Measurements from ENCODE around the gene PLXDC1. TPM values are rescaled to one million over a fixed set of nuclear protein-coding genes. Genes with fewer than 3 reads are reported as not detected.
A peak's percentile ranks its signal among the peaks of the same experiment; 100 is the strongest.

The PLXDC1 gene
- total and polyA plus RNA-seq, 2 of the 13 experiments (the other 11 are each of a cell fraction or from before 2014, with no cell fraction given): not detected

GRCh38 chr17:39153599-39154051 lies 2.2 kb upstream of the PLXDC1 start (continued):
- TF ChIP-seq AKNA (CRISPR knock-in tag; IDR thresholded peaks at IDR 0.05; ENCODE audit: borderline replicate concordance) (no peak), NFYB (CRISPR knock-in tag; IDR thresholded peaks at IDR 0.05) (no peak), ZNF343 (CRISPR knock-in tag; IDR thresholded peaks at IDR 0.05) (peak; percentile 11; the same call in 1 of the 2 replicates), DNMT1 (CRISPR knock-in tag; IDR thresholded peaks at IDR 0.05) (no peak), ZNF678 (CRISPR knock-in tag; IDR thresholded peaks at IDR 0.05) (0 out of 2 replicates have a peak, but pooled peaks have one; percentile 11), ZNF614 (CRISPR knock-in tag; IDR thresholded peaks at IDR 0.05; ENCODE audit: borderline replicate concordance) (no peak; the same call in 1 of the 2 replicates), ZNF768 (CRISPR knock-in tag; IDR thresholded peaks at IDR 0.05) (no peak; the same call in 1 of the 2 replicates), ZNF639 (CRISPR knock-in tag; conservative IDR thresholded peaks at IDR 0.05) (no peak; the same call in 1 of the 2 replicates), ZNF432 (CRISPR knock-in tag; IDR thresholded peaks at IDR 0.05; ENCODE audit: borderline replicate concordance) (no peak), ZNF879 (CRISPR knock-in tag; IDR thresholded peaks at IDR 0.05) (no peak), ZNF484 (CRISPR knock-in tag; IDR thresholded peaks at IDR 0.05; ENCODE audit: borderline replicate concordance, low read depth) (no peak), ZNF276 (CRISPR knock-in tag; IDR thresholded peaks at IDR 0.05; ENCODE audit: low read depth) (no peak), ZNF275 (CRISPR knock-in tag; IDR thresholded peaks at IDR 0.05; ENCODE audit: borderline replicate concordance) (no peak; the same call in 1 of the 2 replicates), CENPT (CRISPR knock-in tag; IDR thresholded peaks at IDR 0.05; ENCODE audit: low read depth) (no peak), ZNF672 (CRISPR knock-in tag; IDR thresholded peaks at IDR 0.05) (no peak), RFX3 (CRISPR knock-in tag; IDR thresholded peaks at IDR 0.05) (no peak), ZNF660 (CRISPR knock-in tag; IDR thresholded peaks at IDR 0.05; ENCODE audit: borderline replicate concordance, low read depth) (no peak)
- TF ChIP-seq, protein P1, sequence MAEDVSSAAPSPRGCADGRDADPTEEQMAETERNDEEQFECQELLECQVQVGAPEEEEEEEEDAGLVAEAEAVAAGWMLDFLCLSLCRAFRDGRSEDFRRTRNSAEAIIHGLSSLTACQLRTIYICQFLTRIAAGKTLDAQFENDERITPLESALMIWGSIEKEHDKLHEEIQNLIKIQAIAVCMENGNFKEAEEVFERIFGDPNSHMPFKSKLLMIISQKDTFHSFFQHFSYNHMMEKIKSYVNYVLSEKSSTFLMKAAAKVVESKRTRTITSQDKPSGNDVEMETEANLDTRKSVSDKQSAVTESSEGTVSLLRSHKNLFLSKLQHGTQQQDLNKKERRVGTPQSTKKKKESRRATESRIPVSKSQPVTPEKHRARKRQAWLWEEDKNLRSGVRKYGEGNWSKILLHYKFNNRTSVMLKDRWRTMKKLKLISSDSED (CRISPR knock-in tag; IDR thresholded peaks at IDR 0.05): no peak; the same call in 1 of the 2 replicates
- TF ChIP-seq, protein P2, sequence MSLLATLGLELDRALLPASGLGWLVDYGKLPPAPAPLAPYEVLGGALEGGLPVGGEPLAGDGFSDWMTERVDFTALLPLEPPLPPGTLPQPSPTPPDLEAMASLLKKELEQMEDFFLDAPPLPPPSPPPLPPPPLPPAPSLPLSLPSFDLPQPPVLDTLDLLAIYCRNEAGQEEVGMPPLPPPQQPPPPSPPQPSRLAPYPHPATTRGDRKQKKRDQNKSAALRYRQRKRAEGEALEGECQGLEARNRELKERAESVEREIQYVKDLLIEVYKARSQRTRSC (CRISPR knock-in tag; IDR thresholded peaks at IDR 0.05; ENCODE audit: low read depth): no peak
